Smooth muscle cell (in vitro differentiated cells): Measurements from ENCODE around the gene CCDC78. TPM values are rescaled to one million over a fixed set of nuclear protein-coding genes. Genes with fewer than 3 reads are reported as not detected.

Experiments
- DNase-seq: peaks from one replicate; lab custom pipeline; 2025; ENCODE audit not compliant: unreplicated experiment; lab: John Stamatoyannopoulos, UW
- H2AFZ ChIP-seq: fragments of 200-600 bp; sonication (generic); 2 replicates; pipeline ENCODE4 v1.6.0; 2016; ENCODE audit warnings: antibody characterized with exemption, low read depth, mild to moderate bottlenecking
- H3F3A ChIP-seq: fragments of 200-600 bp; sonication (generic); 2 replicates; pipeline ENCODE4 v1.6.0; 2017; ENCODE audit warnings: antibody characterized with exemption, low read depth
- H3K27ac ChIP-seq: fragments of 200-600 bp; sonication (generic); 2 replicates; pipeline ENCODE4 v1.5.1; 2016; ENCODE audit warnings: low read depth, mild to moderate bottlenecking
- H3K27me3 ChIP-seq: fragments of 200-600 bp; sonication (generic); 2 replicates; pipeline ENCODE4 v1.6.1; 2016; ENCODE audit warnings: low read depth, mild to moderate bottlenecking
- H3K36me3 ChIP-seq: fragments of 200-600 bp; sonication (generic); 2 replicates; pipeline ENCODE4 v1.5.1; 2016; ENCODE audit warnings: low read depth
- H3K4me1 ChIP-seq: fragments of 200-600 bp; sonication (generic); 2 replicates; pipeline ENCODE4 v1.5.1; 2016; ENCODE audit warnings: low read depth
- H3K4me2 ChIP-seq: fragments of 200-600 bp; sonication (generic); 2 replicates; pipeline ENCODE4 v1.6.0; 2016; ENCODE audit warnings: mild to moderate bottlenecking
- H3K4me3 ChIP-seq: fragments of 200-600 bp; sonication (generic); 2 replicates; pipeline ENCODE4 v1.5.1; 2016; ENCODE audit warnings: mild to moderate bottlenecking
- H3K79me2 ChIP-seq: fragments of 200-600 bp; sonication (generic); 2 replicates; pipeline ENCODE4 v1.6.0; 2016; ENCODE audit warnings: low read depth, mild to moderate bottlenecking
- H3K9ac ChIP-seq: fragments of 200-600 bp; sonication (generic); 2 replicates; pipeline ENCODE4 v1.6.0; 2016; ENCODE audit warnings: low read depth
- H3K9me3 ChIP-seq: fragments of 200-600 bp; sonication (generic); replicated peaks from 2 replicates; pipeline ENCODE4 v1.5.1; 2016; ENCODE audit warnings: low read depth
- H4K20me1 ChIP-seq: fragments of 200-600 bp; sonication (generic); 2 replicates; pipeline ENCODE4 v1.6.0; 2016; ENCODE audit warnings: low read depth
- WGBS: methylation state at CpG from one replicate; pipeline ENCODE4 v1.1.7; 2016; ENCODE audit warnings: low lambda C conversion rate; 5-methylcytosine and 5-hydroxymethylcytosine counted together
- polyA plus RNA-seq: library from polyadenylated mRNA; unstranded; fragments of >200 nt; fragmentation: Nextera tagmentation; extraction: Ambion mirVana; gene quantifications from 2 replicates; pipeline ENCODE4 v1.2.1, GENCODE V29; 2016
- total RNA-seq: library from RNA; depleted of rRNA; stranded (reverse); fragments of >200 nt; gene quantifications from 2 replicates; pipeline ENCODE4 v1.2.3, GENCODE V29; 2014
- TF ChIP-seq, protein P1 (sequence below): fragments of 200-600 bp; sonication (generic); IDR thresholded peaks from 2 replicates; pipeline ENCODE4 v1.5.1; 2017; ENCODE audit warnings: borderline replicate concordance, mild to moderate bottlenecking, antibody characterized with exemption; ENCODE audit not compliant: insufficient read depth, poor library complexity, severe bottlenecking

CCDC78 gene
- total and polyA plus RNA-seq, 2 experiments from 2014 or later = 2.8 to 3.4 TPM

- TF ChIP-seq, protein P1, sequence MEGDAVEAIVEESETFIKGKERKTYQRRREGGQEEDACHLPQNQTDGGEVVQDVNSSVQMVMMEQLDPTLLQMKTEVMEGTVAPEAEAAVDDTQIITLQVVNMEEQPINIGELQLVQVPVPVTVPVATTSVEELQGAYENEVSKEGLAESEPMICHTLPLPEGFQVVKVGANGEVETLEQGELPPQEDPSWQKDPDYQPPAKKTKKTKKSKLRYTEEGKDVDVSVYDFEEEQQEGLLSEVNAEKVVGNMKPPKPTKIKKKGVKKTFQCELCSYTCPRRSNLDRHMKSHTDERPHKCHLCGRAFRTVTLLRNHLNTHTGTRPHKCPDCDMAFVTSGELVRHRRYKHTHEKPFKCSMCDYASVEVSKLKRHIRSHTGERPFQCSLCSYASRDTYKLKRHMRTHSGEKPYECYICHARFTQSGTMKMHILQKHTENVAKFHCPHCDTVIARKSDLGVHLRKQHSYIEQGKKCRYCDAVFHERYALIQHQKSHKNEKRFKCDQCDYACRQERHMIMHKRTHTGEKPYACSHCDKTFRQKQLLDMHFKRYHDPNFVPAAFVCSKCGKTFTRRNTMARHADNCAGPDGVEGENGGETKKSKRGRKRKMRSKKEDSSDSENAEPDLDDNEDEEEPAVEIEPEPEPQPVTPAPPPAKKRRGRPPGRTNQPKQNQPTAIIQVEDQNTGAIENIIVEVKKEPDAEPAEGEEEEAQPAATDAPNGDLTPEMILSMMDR = no peak
- WGBS = 5% methylated on average over 11 of the region's 22 CpGs
- peak overlapping the region; percentile 44 for H3K27ac ChIP-seq
Observed at GRCh38 chr16:740459-740763, 14.2 kb upstream of the CCDC78 start.

GRCh38 chr16:739560-740458, 13.6 kb upstream of the CCDC78 start:
- Histone ChIP-seq H3K27me3 (no peaks in the 10 kb centered on the region), H3K9ac (peak overlapping the region; percentile 91), H3F3A (no peaks in the 10 kb centered on the region), H3K4me1 (peaks cover 5% of the 10 kb centered on the region), H4K20me1 (no peaks in the 10 kb centered on the region), H3K36me3 (no peaks in the 10 kb centered on the region), H3K9me3 (no peaks in the 10 kb centered on the region), H3K27ac (no peak overlapping the region), H3K4me2 (peak overlapping the region; percentile 99), H2AFZ (no peak overlapping the region), H3K4me3 (peak overlapping the region; percentile 95), H3K79me2 (no peaks in the 10 kb centered on the region)
- WGBS = 64% methylated on average over 38 of the region's 38 CpGs
- no peak for DNase-seq
- TF ChIP-seq, protein P1 = no peak

More at GRCh38 chr16:740459-740763, 14.2 kb upstream of the CCDC78 start:
- Histone ChIP-seq H3K4me1 (peaks cover 5% of the 10 kb centered on the region), H3K4me3 (peak overlapping the region; percentile 95), H3K79me2 (no peaks in the 10 kb centered on the region), H3K9me3 (no peaks in the 10 kb centered on the region), H3F3A (no peaks in the 10 kb centered on the region), H3K4me2 (peak overlapping the region; percentile 99), H4K20me1 (no peaks in the 10 kb centered on the region), H3K27me3 (no peaks in the 10 kb centered on the region), H3K36me3 (no peaks in the 10 kb centered on the region), H2AFZ (peak overlapping the region; percentile 91), H3K9ac (peak overlapping the region; percentile 91)
- DNase-seq = no peak

DNA sequence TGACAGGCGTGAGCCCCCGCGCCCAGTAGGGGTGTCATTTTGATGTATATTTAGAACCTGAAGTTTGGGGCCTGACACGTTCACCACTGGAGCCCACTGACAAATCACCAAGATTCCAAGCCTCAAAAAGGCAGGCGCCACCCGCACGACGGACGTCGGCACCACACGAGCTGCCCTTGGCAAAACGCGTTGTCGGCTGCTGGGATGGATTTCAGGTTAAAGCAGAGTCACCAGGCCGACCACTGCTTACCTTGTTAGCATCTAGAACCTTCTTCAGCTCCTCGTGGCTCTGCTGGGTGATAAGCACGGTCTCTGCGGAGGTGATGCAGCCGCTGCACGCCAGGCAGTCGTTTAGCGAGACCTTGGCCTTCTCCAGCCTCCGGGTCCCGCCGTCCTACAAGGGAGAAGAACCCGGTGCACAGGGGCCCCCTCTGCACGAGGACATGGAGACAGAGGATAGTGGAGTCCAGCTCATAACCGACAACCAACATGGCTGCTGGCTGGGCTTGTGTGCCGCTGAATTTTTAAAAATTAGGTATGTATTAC, 10.8 kb upstream of the CCDC78 start:
- Histone ChIP-seq H3K4me2 (no peak overlapping the region), H3K4me3 (no peak overlapping the region), H3K27ac (no peak overlapping the region), H3F3A (no peaks in the 10 kb centered on the region), H3K9ac (no peak overlapping the region), H3K4me1 (peaks cover 5% of the 10 kb centered on the region), H3K79me2 (no peaks in the 10 kb centered on the region), H3K36me3 (no peaks in the 10 kb centered on the region), H4K20me1 (no peaks in the 10 kb centered on the region), H3K9me3 (no peaks in the 10 kb centered on the region), H3K27me3 (no peaks in the 10 kb centered on the region), H2AFZ (no peak overlapping the region)
- TF ChIP-seq, protein P1 = no peak
- 98% methylated on average over 29 of the region's 29 CpGs for WGBS
- DNase-seq = no peak
